ENCODE data around the gene ACAP3.

- TF ChIP-seq, protein P1, sequence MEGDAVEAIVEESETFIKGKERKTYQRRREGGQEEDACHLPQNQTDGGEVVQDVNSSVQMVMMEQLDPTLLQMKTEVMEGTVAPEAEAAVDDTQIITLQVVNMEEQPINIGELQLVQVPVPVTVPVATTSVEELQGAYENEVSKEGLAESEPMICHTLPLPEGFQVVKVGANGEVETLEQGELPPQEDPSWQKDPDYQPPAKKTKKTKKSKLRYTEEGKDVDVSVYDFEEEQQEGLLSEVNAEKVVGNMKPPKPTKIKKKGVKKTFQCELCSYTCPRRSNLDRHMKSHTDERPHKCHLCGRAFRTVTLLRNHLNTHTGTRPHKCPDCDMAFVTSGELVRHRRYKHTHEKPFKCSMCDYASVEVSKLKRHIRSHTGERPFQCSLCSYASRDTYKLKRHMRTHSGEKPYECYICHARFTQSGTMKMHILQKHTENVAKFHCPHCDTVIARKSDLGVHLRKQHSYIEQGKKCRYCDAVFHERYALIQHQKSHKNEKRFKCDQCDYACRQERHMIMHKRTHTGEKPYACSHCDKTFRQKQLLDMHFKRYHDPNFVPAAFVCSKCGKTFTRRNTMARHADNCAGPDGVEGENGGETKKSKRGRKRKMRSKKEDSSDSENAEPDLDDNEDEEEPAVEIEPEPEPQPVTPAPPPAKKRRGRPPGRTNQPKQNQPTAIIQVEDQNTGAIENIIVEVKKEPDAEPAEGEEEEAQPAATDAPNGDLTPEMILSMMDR (conservative IDR thresholded peaks at IDR 0.05; ENCODE audit: low read depth, low read length) = no peak
- TF ChIP-seq POLR2A (IDR thresholded peaks at IDR 0.05; ENCODE audit: low read depth, low read length) = no peak
These were observed 38.8 kb upstream of the ACAP3 start for GRCh38 chr1:1346501-1346890.
